HFFc6 (cell line): Measurements from ENCODE around the gene OR6C70. TPM values are rescaled to one million over a fixed set of nuclear protein-coding genes. Genes with fewer than 3 reads are reported as not detected.
"Not testable (repeated sequence)": the region's sequence is repeated elsewhere in the genome, so short reads cannot be mapped to it uniquely, and the experiment has no call there.

ENCODE experiments used
- DNase-seq: peaks from one replicate; pipeline ENCODE4 v3.0.0-alpha.2; 2018
- H3K27ac Mint-ChIP-seq: 2 replicates; pipeline ENCODE4 v1.8.0; 2020; ENCODE audit warnings: mild to moderate bottlenecking, mixed read lengths
- H3K27me3 Mint-ChIP-seq: 2 replicates; pipeline ENCODE4 v1.8.0; 2021; ENCODE audit warnings: mild to moderate bottlenecking, moderate library complexity, mixed read lengths; ENCODE audit not compliant: insufficient read depth
- H3K36me3 Mint-ChIP-seq: 2 replicates; pipeline ENCODE4 v1.8.0; 2021; ENCODE audit warnings: low read depth, mixed read lengths
- H3K4me1 Mint-ChIP-seq: 2 replicates; pipeline ENCODE4 v1.8.0; 2020; ENCODE audit warnings: low read depth, mixed read lengths
- H3K4me3 Mint-ChIP-seq: 2 replicates; pipeline ENCODE4 v1.8.0; 2020; ENCODE audit warnings: mild to moderate bottlenecking, moderate library complexity, mixed read lengths
- H3K9me3 Mint-ChIP-seq: 2 replicates; pipeline ENCODE4 v1.8.0; 2020; ENCODE audit warnings: mild to moderate bottlenecking, mixed read lengths
- CTCF ChIP-seq: fragments of 200-600 bp; sonication (generic); IDR thresholded peaks from 2 replicates; pipeline ENCODE4 v1.5.0; 2021; ENCODE audit warnings: antibody characterized with exemption, mild to moderate bottlenecking
- total RNA-seq, 6 experiments: library from RNA; stranded (reverse); fragmentation: NEBNext Ultra II Directional; extraction: Animal tissue kit (Norgen Biotek cat#: 25700); gene quantifications; 2 replicates in 1 of 6; 3 replicates in 5 of 6; pipeline ENCODE4 v1.2.3, GENCODE V29; 2021

Gene OR6C70
- total RNA-seq, 6 experiments from 2014 or later: not detected

- Mint-ChIP-seq H3K4me1 (no peaks in the 10 kb centered on the region), H3K27ac (no peak overlapping the region), H3K4me3 (no peak overlapping the region), H3K27me3 (no peaks in the 10 kb centered on the region), H3K36me3 (no peaks in the 10 kb centered on the region), H3K9me3 (peaks cover 10% of the 10 kb centered on the region)
- DNase-seq: no peak
- TF ChIP-seq CTCF: no peak
Measured at GRCh38 chr12:55499231-55499630, 29.3 kb upstream of the OR6C70 start.

GRCh38 chr12:55495490-55495889, 25.6 kb upstream of the OR6C70 start:
- H3K9me3 Mint-ChIP-seq: peaks cover 13% of the 10 kb centered on the region
- no peak overlapping the region for H3K4me3 Mint-ChIP-seq
- TF ChIP-seq CTCF: no peak
- H3K4me1 Mint-ChIP-seq: no peaks in the 10 kb centered on the region
- DNase-seq: no peak
- H3K27me3 Mint-ChIP-seq: no peaks in the 10 kb centered on the region
- no peaks in the 10 kb centered on the region for H3K36me3 Mint-ChIP-seq
- no peak overlapping the region for H3K27ac Mint-ChIP-seq

- Mint-ChIP-seq H3K9me3 (peaks cover 10% of the 10 kb centered on the region; the same call in 1 of the 2 replicates), H3K4me3 (no peak within 1 kb of the TSS), H3K4me1 (no peaks in the 10 kb centered on the region), H3K27me3 (no peaks in the 10 kb centered on the region), H3K27ac (no peak within 1 kb of the TSS), H3K36me3 (no peaks in the 10 kb centered on the region)
- DNase-seq: no peak
- no peak for TF ChIP-seq CTCF
Measured at GRCh38 chr12:55492078-55492477, 22.1 kb upstream of the OR6C70 start, which contains the start of gene OR6C68. Gene OR6C68 (plus strand): TSS chr12:55492378. CDS start chr12:55492378, 0 bp downstream.

- H3K9me3 Mint-ChIP-seq: peaks cover 16% of the 10 kb centered on the region
- not testable (repeated sequence) for H3K4me1 Mint-ChIP-seq, H3K4me3 Mint-ChIP-seq, DNase-seq, H3K27ac Mint-ChIP-seq, H3K36me3 Mint-ChIP-seq, H3K27me3 Mint-ChIP-seq
Measured at GRCh38 chr12:55484284-55484683, 14.3 kb upstream of the OR6C70 start.

GRCh38 chr12:55479136-55479535, 9.2 kb upstream of the OR6C70 start:
- not testable (repeated sequence) for H3K27me3 Mint-ChIP-seq, H3K4me3 Mint-ChIP-seq, H3K27ac Mint-ChIP-seq, H3K36me3 Mint-ChIP-seq, DNase-seq, H3K4me1 Mint-ChIP-seq
- H3K9me3 Mint-ChIP-seq: peaks cover 22% of the 10 kb centered on the region

- H3K36me3 Mint-ChIP-seq: no peaks in the 10 kb centered on the region
- DNase-seq: no peak
- H3K9me3 Mint-ChIP-seq: peaks cover under 1% of the 10 kb centered on the region; the same call in 1 of the 2 replicates
- TF ChIP-seq CTCF: no peak
- H3K27me3 Mint-ChIP-seq: no peaks in the 10 kb centered on the region
- H3K27ac Mint-ChIP-seq: no peak overlapping the region
- H3K4me3 Mint-ChIP-seq: no peak overlapping the region
- H3K4me1 Mint-ChIP-seq: no peaks in the 10 kb centered on the region
Measured at GRCh38 chr12:55472264-55472663, 2.3 kb upstream of the OR6C70 start.

GRCh38 chr12:55469291-55469690, 647 bp downstream of the OR6C70 start:
- Mint-ChIP-seq H3K4me3 (no peak overlapping the region), H3K27me3 (no peaks in the 10 kb centered on the region), H3K9me3 (peaks cover 9% of the 10 kb centered on the region), H3K4me1 (no peaks in the 10 kb centered on the region), H3K36me3 (no peaks in the 10 kb centered on the region), H3K27ac (no peak overlapping the region)
- no peak for DNase-seq
- TF ChIP-seq CTCF: no peak
